Stimulated activated CD8-positive, alpha-beta memory T cell treated with anti-CD3 and anti-CD28 coated beads, Interleukin-7, amount 100 ng/mL, for 48 hours (primary cell): ENCODE data around the gene NNMT.
"Not testable (repeated sequence)": the region's sequence is repeated elsewhere in the genome, so short reads cannot be mapped to it uniquely, and the experiment has no call there.

Experiments
- DNase-seq, 2 donors: peaks; one replicate each; pipeline ENCODE4 v3.0.0-alpha.2; 2020; ENCODE audit warnings: low read depth in 1 of 2; ENCODE audit errors: extremely low read depth in 1 of 2

Gene NNMT

GRCh38 chr11:114304969-114305368, 8.8 kb downstream of the NNMT start:
- no peak for DNase-seq

DNA sequence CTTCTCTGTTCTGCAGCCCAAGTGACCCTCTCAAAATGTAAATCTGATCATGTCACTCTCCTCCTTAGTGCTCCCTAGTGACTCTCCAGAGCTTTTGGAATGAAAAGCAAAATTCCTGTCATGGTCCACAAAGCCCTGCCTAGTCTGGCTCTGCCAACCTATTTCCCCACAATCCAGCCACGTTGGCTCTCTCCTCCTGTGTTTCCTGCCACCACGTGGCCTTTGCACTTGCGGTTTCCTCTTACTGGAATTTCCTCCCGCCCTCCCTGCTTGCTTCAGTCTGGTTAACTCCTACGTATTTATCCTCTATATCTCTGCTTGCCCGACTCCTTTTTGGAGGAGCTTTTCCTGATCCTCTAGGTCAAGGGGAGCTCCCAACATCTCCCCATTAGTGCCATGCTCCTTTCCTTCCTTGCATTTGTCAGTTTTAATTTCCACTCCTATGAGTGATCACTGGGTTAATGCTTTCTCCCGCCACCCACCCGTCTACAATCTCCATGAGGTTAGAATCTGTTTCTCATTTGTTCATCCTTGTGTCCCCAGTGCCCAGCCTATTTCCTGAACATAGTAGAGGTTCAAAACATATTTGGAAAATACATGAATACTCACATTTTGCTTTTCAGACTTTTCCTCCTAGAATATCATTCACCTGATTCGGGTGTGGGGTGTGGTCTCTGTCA, 11.5 kb downstream of the NNMT start:
- DNase-seq, result no peak

GRCh38 chr11:114308689-114309089, 12.5 kb downstream of the NNMT start:
- DNase-seq, result no peak

- DNase-seq, result no peak
Measured at GRCh38 chr11:114309517-114309916, 13.3 kb downstream of the NNMT start.

GRCh38 chr11:114310095-114310494, 13.9 kb downstream of the NNMT start:
- DNase-seq, result no peak

DNA sequence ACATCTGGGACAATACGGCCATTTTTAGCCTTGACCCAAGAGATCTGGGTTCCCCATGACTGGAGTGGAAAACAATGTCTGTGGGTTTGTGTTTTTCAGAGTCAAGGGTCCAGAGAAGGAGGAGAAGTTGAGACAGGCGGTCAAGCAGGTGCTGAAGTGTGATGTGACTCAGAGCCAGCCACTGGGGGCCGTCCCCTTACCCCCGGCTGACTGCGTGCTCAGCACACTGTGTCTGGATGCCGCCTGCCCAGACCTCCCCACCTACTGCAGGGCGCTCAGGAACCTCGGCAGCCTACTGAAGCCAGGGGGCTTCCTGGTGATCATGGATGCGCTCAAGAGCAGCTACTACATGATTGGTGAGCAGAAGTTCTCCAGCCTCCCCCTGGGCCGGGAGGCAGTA, 15.7 kb downstream of the NNMT start:
- DNase-seq, result no peak

DNA sequence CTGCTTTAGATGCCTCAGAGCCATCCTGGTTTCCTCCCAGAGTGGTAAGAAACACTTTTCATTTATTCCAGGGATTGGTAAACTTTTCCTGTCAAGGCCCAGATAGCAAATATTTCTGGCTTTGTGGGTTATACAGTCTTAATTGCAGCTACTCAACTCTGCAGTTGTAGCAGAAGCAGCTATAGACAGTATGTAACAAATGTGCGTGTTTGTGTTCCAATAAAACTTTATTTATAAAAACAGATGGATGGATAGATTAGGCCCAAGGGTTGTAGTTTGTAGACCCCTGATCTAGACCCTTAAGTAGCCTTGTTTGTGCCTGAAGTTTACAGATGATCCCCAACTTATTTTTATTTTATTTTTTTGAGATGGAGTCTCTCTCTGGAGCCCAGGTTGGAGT, 17.9 kb downstream of the NNMT start:
- no peak for DNase-seq

- no peak for DNase-seq
Measured at GRCh38 chr11:114315749-114316368, 19.7 kb downstream of the NNMT start.

DNA sequence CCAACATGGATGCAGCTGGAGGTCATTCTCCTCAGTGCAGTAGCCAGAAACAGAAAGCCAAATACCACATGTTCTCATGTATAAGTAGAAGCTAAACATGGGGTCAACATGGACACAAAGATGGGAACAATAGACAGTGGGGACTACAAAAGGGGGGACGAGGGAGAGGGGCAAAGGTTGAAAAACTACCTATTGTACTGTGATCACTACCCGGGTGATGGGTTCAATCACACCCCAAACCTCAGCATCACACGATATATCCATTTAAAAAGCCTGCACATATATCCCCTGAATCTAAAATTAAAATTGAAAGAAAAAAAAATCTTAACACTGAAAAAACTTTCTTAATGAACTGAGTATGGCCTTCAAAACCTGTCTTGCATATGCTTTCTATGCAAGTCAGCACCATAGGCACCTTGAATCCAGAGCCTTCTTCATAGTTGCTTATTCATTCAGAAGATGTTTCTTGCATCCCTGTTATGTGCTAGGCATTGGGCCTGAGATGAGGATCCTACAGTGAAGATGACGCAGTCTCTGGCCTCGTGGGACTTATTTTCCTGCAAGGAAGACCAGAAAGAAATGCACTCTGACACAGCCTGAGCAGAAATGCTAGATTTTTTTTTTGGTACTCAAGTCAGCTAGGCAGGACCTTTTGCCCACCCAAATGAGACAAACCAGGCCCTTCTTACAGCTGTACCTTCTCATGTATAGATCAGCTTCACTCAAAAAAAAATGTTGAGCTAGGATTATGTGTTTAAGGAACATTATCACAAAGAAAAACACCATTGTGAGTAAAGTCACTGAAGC, 21.0 kb downstream of the NNMT start:
- DNase-seq, result no peak

- DNase-seq, result no peak
Measured at GRCh38 chr11:114317787-114318137, 21.6 kb downstream of the NNMT start.

- DNase-seq, result no peak
Measured at GRCh38 chr11:114318361-114318760, 22.2 kb downstream of the NNMT start.

- no peak for DNase-seq
Measured at GRCh38 chr11:114319716-114320328, 23.6 kb downstream of the NNMT start.

- no peak for DNase-seq
Measured at GRCh38 chr11:114321621-114322257, 25.5 kb downstream of the NNMT start.

DNA sequence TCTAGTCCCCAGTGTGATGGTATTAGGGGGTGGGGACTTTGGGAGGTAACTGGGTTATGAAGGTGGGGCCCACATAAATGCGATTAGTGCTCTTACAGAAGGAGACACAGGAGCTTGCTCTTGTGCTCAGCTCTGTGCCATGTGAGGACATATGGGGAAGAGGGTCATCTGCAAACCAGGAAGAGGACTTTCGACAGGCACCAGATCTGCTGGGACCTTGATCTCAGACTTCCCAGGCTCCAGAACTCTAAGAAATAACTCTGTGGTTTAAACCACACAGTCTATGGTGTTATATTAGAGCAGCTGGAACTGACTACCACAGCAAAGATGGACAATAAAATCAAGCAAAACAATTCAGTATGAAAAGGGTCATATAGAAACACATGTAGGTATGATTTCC, 26.7 kb downstream of the NNMT start:
- DNase-seq, result no peak

DNA sequence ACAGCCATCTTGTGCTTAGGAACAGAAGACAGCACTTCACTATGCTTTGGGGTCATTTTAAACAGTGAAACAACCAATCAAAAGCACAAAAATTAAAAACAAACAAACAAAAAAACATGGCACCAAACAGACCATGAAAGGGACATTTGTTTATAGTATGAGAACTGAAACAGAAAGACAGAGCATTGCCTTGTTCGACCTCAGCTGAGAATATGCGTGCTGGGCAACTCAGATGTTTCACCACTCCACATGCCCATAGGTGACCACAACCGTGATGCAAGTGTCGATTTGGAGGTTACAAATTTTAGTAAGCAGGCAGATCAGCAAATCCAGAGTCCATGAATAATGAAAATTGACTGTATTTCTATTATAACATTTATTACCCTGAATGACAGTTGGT, 30.0 kb downstream of the NNMT start:
- no peak for DNase-seq

- no peak for DNase-seq
Measured at GRCh38 chr11:114326776-114327175, 30.6 kb downstream of the NNMT start.

DNA sequence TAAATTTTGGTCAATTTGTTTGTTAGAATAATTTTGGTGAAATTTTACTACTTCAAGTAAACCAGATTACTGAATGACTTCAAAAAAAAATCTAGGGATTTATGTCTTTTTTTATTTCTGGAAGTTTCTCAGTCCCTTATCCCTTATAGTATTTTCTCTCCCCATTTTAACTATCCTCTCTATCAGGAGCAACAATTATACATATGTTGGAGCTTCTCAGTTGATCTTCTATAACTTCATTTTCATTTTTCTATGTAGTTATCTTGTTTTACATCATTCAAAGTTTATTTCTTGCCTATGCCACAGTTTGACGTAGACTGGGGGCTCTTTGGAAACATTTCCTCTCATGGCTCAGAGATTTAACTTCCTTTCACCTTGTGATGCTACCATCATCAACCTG, 34.2 kb downstream of the NNMT start:
- DNase-seq, result no peak

GRCh38 chr11:114340311-114341131, 44.3 kb downstream of the NNMT start:
- DNase-seq, result no peak

- DNase-seq, result not testable (repeated sequence)
Measured at GRCh38 chr11:114341667-114342066, 45.5 kb downstream of the NNMT start.

DNA sequence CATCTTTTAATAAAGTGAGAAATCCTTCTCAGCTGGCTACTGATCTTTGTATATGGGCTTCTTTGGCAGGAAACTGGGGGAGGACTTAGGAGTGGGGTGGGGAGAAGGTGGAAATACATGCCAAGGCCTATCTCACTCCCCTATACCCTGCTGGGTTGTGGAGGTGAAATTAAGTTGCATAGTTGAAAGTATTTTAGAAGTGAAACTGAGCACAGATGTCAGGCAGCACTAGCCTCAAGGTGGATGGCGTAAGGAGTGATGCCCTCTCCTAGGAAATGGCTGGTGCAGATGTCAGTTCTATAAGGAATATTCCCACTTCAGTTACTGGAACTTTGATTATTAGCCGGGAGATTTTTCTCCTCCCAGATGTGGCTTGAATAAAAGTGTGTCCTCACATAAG, 46.3 kb downstream of the NNMT start:
- DNase-seq, result no peak
